ENCODE results near the gene PCDHGB1. TPM values are rescaled to one million over a fixed set of nuclear protein-coding genes. Genes with fewer than 3 reads are reported as not detected.
"Not testable (repeated sequence)": the region's sequence is repeated elsewhere in the genome, so short reads cannot be mapped to it uniquely, and the experiment has no call there.

The PCDHGB1 gene
- total RNA-seq, 1 experiment from 2014 or later: 5.6 TPM

GRCh38 chr5:141313711-141314110 is 36.2 kb upstream of the PCDHGB1 start (continued):
- TF ChIP-seq SP1 (CRISPR knock-in tag; conservative IDR thresholded peaks at IDR 0.05) (no peak), ZMAT4 (CRISPR knock-in tag; IDR thresholded peaks at IDR 0.05) (no peak), GABPB1 (CRISPR knock-in tag; IDR thresholded peaks at IDR 0.05) (no peak), USF1 (CRISPR knock-in tag; IDR thresholded peaks at IDR 0.05) (no peak), MXD4 (CRISPR knock-in tag; IDR thresholded peaks at IDR 0.05; ENCODE audit: borderline replicate concordance) (no peak)

- POLR2A ChIA-PET; ATAC-seq; H3K27ac Mint-ChIP-seq; H3K4me3 Mint-ChIP-seq; DNase-seq (ENCODE audit: low spot score): not testable (repeated sequence)
- peaks cover 28% of the 10 kb centered on the region for H3K9me3 Mint-ChIP-seq
- CTCF ChIA-PET: interaction anchor here (0.7 to 4.9 kb wide), 3 partner anchors 72 to 660 kb away, joined by 4 to 37 read pairs (median 4); partner anchors contain the start of genes PCDHB15 and PCDHB16
- H3K27me3 Mint-ChIP-seq (ENCODE audit: low read depth): peaks cover 24% of the 10 kb centered on the region
- H3K36me3 Mint-ChIP-seq: peaks cover 48% of the 10 kb centered on the region
- peaks cover 24% of the 10 kb centered on the region for H3K4me1 Mint-ChIP-seq
Observed at GRCh38 chr5:141316963-141317362, 32.9 kb upstream of the PCDHGB1 start.

- CTCF ChIA-PET: interaction anchor here (0.6 to 4.9 kb wide), 21 partner anchors 10 to 245 kb away, joined by 3 to 46 read pairs (median 7); partner anchors contain the start of genes PCDHB10, PCDHB11, PCDHB14 and PCDHB15
- Mint-ChIP-seq H3K36me3 (peaks cover 48% of the 10 kb centered on the region), H3K27ac (peak overlapping the region; percentile 39), H3K4me3 (peak overlapping the region; percentile 99), H3K9me3 (peaks cover 33% of the 10 kb centered on the region), H3K27me3 (ENCODE audit: low read depth) (peaks cover 24% of the 10 kb centered on the region), H3K4me1 (peaks cover 24% of the 10 kb centered on the region)
- no peak for TF ChIP-seq CBFB (CRISPR knock-in tag; IDR thresholded peaks at IDR 0.05; ENCODE audit: low read depth)
- TF ChIP-seq ESRRA (CRISPR knock-in tag; IDR thresholded peaks at IDR 0.05; ENCODE audit: borderline replicate concordance): no peak
- TF ChIP-seq E2F5 (CRISPR knock-in tag; IDR thresholded peaks at IDR 0.05): no peak
- TF ChIP-seq ZSCAN18 (CRISPR knock-in tag; IDR thresholded peaks at IDR 0.05): no peak
- TF ChIP-seq ERG (CRISPR knock-in tag; IDR thresholded peaks at IDR 0.05): no peak
- no peak for TF ChIP-seq ZNF232 (CRISPR knock-in tag; IDR thresholded peaks at IDR 0.05)
- no peak for TF ChIP-seq NR3C1 (CRISPR knock-in tag; conservative IDR thresholded peaks at IDR 0.05; ENCODE audit: low read depth)
- TF ChIP-seq ZMAT4 (CRISPR knock-in tag; IDR thresholded peaks at IDR 0.05): no peak
- TF ChIP-seq ZNF423 (CRISPR knock-in tag; IDR thresholded peaks at IDR 0.05): no peak
- DNase-seq (ENCODE audit: low spot score) (no peak), ATAC-seq (no peak)
- POLR2A ChIA-PET: no interaction called here
Observed at GRCh38 chr5:141319202-141319601, 30.7 kb upstream of the PCDHGB1 start.

- ChIA-PET POLR2A (interaction anchor here (0.8 to 1.6 kb wide), 4 partner anchors 11 to 238 kb away, joined by 3 to 5 read pairs (median 4); partner anchors contain the start of genes PCDHB15 and PCDHGA1), CTCF (interaction anchor here (0.5 to 4.9 kb wide), 40 partner anchors 8 to 244 kb away, joined by 3 to 46 read pairs (median 6); partner anchors contain the start of genes PCDHB10, PCDHB11, PCDHB12 and PCDHB14)
- H3K9me3 Mint-ChIP-seq: peaks cover 33% of the 10 kb centered on the region
- H3K27ac Mint-ChIP-seq: peak overlapping the region; percentile 99
- peaks cover 24% of the 10 kb centered on the region for H3K4me1 Mint-ChIP-seq
- H3K27me3 Mint-ChIP-seq (ENCODE audit: low read depth): peaks cover 24% of the 10 kb centered on the region
- DNase-seq (ENCODE audit: low spot score) (no peak), ATAC-seq (no peak)
- peak overlapping the region; percentile 99 for H3K4me3 Mint-ChIP-seq
- H3K36me3 Mint-ChIP-seq: peaks cover 48% of the 10 kb centered on the region
- no peak for TF ChIP-seq MAX (CRISPR knock-in tag; IDR thresholded peaks at IDR 0.05)
- no peak for TF ChIP-seq FOXP4 (CRISPR knock-in tag; IDR thresholded peaks at IDR 0.05)
- no peak for TF ChIP-seq CBFB (CRISPR knock-in tag; IDR thresholded peaks at IDR 0.05; ENCODE audit: low read depth)
- no peak for TF ChIP-seq ZNF532 (CRISPR knock-in tag; IDR thresholded peaks at IDR 0.05; ENCODE audit: borderline replicate concordance)
Observed at GRCh38 chr5:141319699-141320098, 30.2 kb upstream of the PCDHGB1 start.

Measured in WTC11 (cell line).